Measurements from ENCODE around the gene PLEKHM3.

The PLEKHM3 gene

DNA sequence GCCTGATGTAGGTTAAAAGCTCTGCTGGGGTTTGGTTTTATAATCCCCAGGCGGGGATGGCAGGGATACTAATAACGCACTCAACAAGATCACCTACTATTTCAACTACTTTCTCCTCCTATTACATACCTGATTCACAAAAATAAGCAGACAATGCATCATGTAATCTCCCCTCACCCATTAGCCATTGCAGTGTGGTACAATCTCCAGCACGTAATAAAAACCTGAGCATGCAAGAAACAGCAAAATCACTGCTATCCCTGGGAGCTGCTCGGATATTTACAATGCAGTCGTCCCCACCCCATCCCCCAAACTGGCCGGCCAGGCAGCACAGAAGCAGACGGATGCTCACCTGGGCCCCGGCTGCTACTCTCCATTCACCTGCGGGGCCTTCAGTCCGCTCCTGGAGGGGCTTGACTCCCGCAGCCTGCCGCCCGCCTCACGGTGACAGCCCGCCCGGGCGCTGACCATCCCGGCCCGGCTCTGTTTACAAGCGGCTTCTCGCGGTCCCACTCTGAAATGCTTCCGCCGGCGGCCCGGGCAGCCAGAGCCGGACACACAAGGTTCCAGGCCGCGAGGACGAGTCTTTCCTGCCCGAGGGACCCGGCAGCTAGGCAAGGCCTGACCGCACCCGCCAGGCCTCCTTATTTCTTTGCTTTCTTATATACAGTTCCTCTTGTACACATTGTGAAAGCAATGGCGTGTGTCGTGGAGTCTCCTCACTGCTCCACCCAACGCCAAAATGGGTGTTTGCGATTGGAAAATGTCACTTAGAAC, at the start of gene PLEKHM3:
Gene PLEKHM3, minus strand, starts transcription at position 491 of the 777 bp plus-strand sequence. CDS start 23,888 bp downstream, outside the sequence.
- DNase-seq, result peak; percentile 74

DNA sequence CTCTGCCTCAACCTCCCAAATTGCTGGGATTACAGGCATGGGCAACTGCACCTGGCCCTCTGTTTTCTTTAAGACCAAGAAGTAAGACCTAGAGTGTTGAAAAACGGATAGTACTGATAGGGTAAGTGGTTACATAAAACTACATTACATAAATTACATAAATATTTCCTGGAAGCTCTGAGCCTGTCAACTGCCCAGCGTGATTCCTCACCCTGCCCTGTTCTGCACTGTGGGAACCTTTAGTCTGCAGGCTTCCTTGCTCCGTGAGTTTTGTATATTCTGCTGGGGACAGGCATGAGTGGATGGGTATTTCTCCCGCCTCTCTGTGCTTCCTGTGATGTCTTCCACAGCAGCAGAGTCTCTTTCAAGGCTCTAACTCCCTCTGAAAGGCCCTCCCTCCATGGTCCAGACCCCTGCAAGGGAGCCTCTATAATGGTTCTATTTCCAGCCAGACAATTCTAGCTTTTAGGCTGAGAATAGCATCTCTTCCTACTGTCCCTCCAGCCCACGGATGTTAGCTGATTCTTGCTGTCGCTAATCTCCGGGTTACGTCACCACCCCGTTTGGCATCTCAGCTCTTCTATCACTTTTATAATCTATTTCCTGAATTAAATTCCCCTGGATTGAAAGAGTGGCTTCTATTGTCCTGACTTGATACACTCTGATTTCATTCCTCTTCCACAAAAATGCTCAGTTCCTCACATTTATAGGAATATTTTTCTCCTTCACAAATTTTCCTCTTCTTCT, 49.5 kb upstream of the PLEKHM3 start:
- no peak for DNase-seq

GRCh38 chr2:208072250-208072892, 47.0 kb upstream of the PLEKHM3 start:
- DNase-seq, result peak; percentile 58

- DNase-seq, result no peak
Measured at GRCh38 chr2:208069186-208069585, 43.9 kb upstream of the PLEKHM3 start.

GRCh38 chr2:208066016-208066415, 40.7 kb upstream of the PLEKHM3 start:
- no peak for DNase-seq

GRCh38 chr2:208065476-208065875, 40.1 kb upstream of the PLEKHM3 start:
- no peak for DNase-seq

- DNase-seq, result no peak
Measured at GRCh38 chr2:208064220-208064961, 39.1 kb upstream of the PLEKHM3 start.

GRCh38 chr2:208062961-208063360, 37.6 kb upstream of the PLEKHM3 start:
- no peak for DNase-seq

DNA sequence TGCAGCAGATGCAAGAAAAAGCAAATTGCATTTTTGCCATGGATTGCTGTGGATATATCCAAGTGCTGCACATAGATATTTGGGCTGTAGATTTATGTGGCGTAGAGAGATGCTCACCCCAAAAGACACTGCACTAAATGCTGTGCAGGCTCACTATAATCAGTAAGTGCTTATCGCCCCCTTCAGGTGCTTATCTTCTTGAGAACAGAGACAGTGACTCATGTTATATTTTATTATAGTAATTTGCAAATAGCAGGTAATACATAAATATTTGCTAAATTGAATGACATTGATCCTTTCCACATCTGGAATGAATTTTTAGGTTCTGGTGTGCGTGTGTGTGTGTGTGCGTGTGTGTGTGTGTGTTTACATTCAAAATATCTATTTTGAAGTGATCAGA, 36.8 kb upstream of the PLEKHM3 start:
- DNase-seq, result peak; percentile 26

- no peak for DNase-seq
Measured at GRCh38 chr2:208057108-208057507, 31.8 kb upstream of the PLEKHM3 start.

DNA sequence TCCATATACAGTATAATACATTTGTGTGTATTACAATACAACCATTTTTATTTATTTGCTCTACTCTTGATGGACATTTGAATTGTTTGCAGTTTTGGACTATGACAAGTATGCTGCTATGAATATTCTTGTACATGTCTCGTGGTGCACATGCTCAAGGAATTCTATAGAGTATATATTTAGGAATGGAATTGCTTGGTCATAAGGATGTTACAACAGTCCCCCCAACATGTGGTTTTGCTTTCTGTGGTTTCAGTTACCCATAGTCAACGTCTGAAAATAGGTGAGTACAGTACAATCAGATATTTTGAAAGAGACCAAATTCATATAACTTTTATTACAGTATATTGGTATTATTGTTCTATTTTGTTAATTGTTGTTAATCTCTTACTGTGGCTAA, 24.1 kb upstream of the PLEKHM3 start:
- no peak for DNase-seq

DNA sequence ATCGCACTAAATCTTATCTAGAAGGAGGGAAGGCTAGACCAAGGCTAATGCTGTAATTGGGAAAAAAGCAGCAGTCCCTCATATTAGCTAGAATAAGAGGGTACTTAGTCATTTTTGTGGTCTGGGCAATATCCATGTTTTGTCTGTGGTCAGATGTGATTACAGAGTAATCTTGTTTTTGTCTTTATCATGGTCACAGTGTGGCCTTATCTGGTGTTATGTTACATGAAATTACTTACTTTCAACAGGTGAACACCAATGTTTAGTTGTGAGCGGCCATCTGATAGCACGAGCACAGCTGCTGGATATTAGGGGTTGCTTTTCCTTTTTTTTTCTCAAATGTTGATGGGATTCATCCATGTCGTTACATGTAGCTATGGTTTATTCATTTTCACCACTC, 23.7 kb upstream of the PLEKHM3 start:
- no peak for DNase-seq

- no peak for DNase-seq
Measured at GRCh38 chr2:208047840-208048239, 22.5 kb upstream of the PLEKHM3 start.

DNA sequence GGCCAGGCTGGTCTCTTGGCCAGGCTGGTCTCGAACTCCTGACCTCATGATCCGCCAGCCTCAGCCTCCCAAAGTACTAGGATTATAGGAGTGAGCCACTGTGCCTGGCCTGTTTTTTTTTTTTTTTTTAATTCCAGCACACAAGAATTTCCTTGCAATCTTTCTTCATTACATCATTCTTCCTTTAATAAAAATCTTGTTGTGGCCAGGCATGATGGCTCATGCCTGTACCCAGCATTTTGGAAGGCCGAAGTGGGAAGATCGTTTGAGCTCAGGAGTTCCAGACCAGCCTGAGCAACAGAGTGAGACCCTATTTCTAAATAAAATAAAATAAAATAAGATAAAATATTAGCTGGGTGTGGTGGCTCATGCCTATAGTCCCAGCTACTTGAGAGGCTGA, 21.4 kb upstream of the PLEKHM3 start:
- DNase-seq, result no peak

- DNase-seq, result no peak
Measured at GRCh38 chr2:208042450-208042849, 17.1 kb upstream of the PLEKHM3 start.

GRCh38 chr2:208042041-208042440, 16.7 kb upstream of the PLEKHM3 start:
- DNase-seq, result no peak

- peak; percentile 66 for DNase-seq
Measured at GRCh38 chr2:208040199-208041171, 15.2 kb upstream of the PLEKHM3 start.

GRCh38 chr2:208039376-208040110, 14.2 kb upstream of the PLEKHM3 start:
- DNase-seq, result no peak

DNA sequence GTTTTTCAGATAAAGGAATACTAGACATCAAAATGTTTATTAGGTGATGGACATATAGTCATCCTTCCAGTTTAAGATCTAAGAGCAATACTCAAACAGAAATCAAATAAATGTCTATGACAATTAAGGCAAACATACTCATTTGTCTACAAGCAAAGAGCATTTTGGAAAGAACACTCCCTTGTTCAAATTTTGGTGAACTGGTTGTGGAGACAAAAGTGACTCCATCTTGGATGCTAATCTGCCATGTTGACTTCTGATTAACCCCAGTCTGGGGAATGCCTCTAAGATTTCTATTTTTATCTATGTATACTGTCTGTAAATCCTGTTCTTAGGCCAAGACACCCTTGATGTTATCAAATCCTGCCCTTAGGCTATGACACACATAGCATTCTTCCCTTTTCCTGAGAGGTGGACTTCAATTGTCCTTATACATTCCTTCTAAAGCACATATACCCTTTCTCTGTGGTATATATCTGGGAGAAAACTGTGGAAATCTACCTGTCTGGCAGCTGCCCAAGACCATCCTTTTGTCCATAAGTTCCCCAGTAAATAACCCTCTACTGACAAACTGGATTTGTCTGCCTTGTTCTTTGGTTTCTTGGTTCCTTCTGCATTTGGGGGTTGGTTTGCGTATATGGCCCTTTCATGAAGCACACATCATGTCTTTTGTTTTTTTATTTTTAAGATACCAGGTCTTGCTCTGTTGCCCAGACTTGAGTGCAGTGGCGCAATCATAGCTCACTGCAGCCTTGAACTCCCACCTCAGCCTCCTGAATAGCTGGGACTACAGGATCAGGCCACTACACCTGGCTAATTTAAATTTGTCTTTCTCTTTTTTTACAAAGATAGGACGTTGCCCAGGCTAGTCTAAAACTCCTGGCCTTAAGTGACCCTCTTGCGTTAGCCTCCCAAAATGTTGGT, 12.5 kb upstream of the PLEKHM3 start:
- DNase-seq, result no peak

DNA sequence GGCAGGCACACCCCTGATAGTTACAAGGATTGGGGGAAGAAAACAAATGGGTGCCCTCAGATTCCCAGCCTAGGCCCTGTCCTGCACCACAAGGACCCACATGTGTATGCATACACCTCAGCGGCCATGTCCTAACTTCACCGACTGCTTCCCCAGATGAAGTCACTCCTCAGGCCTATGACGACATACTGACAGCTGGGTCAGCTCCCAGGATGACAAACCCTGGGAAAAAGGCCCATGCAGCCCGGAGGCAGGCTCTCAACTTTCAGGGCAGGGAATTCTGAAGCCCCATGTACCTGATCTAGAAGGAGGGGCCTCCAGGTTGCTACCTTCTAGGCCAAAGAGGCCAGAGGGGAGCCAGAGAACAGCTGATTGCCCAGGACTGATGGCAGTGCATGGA, 11.0 kb upstream of the PLEKHM3 start:
- DNase-seq, result no peak
